H1 (cell line): ENCODE data around the gene MACROD1. TPM values are rescaled to one million over a fixed set of nuclear protein-coding genes. Genes with fewer than 3 reads are reported as not detected.

Source experiments
- CTCF ChIA-PET: fragments of 300-600 bp; sonication (Branson Sonifier 250); formaldehyde crosslinking; loops from one replicate; lab custom pipeline; 2021; ENCODE audit not compliant: partially characterized antibody; lab: Charles Lee
- POLR2A ChIA-PET: fragments of 300-600 bp; sonication (Branson Sonifier 250); formaldehyde crosslinking; loops from one replicate; lab custom pipeline; 2021; ENCODE audit warnings: inconsistent platforms; ENCODE audit not compliant: partially characterized antibody; lab: Charles Lee
- DNase-seq, 2 experiments: peaks; one replicate each; pipeline versions ENCODE4 v3.0.0 to v3.0.0-alpha.2; 2010 to 2022; ENCODE audit warnings: low spot score in 2 of 2, low read depth in 1 of 2, mixed read lengths in 1 of 2
- FAIRE-seq: peaks from 2 replicates; lab custom pipeline; 2011; peaks lifted over from hg19 to GRCh38; lab: Jason Lieb, UNC
- H2AFZ ChIP-seq: 2 replicates; pipeline ENCODE4 v1.8.1; 2012; ENCODE audit warnings: low read length, inconsistent platforms
- H2AK5ac ChIP-seq: 2 replicates; pipeline ENCODE4 v1.6.1; 2013; ENCODE audit warnings: low read depth, low read length
- H2BK120ac ChIP-seq: replicated peaks from 2 replicates; pipeline ENCODE3; 2013; ENCODE audit warnings: low read depth, low read length, inconsistent platforms
- H2BK12ac ChIP-seq: 2 replicates; pipeline ENCODE4 v1.6.1; 2013; ENCODE audit warnings: low read depth, low read length
- H2BK15ac ChIP-seq: 2 replicates; pipeline ENCODE4 v1.6.1; 2013; ENCODE audit warnings: low read length
- H2BK20ac ChIP-seq: 2 replicates; pipeline ENCODE4 v1.6.1; 2013; ENCODE audit warnings: low read length
- H2BK5ac ChIP-seq: 2 replicates; pipeline ENCODE4 v1.6.1; 2013; ENCODE audit warnings: low read depth, low read length
- H3K14ac ChIP-seq: 2 replicates; pipeline ENCODE4 v1.6.1; 2013; ENCODE audit warnings: inconsistent platforms; ENCODE audit not compliant: insufficient read length
- H3K18ac ChIP-seq: 2 replicates; pipeline ENCODE4 v1.6.1; 2013; ENCODE audit warnings: low read length; ENCODE audit errors: extremely low read depth
- H3K23ac ChIP-seq: 2 replicates; pipeline ENCODE4 v1.6.1; 2013; ENCODE audit warnings: inconsistent platforms; ENCODE audit not compliant: insufficient read length
- H3K23me2 ChIP-seq: 2 replicates; pipeline ENCODE4 v1.6.1; 2013; ENCODE audit warnings: low read depth, low read length
- H3K27ac ChIP-seq: 2 replicates; pipeline ENCODE4 v1.6.1; 2011; ENCODE audit warnings: low read depth, low read length, inconsistent platforms
- H3K27me3 ChIP-seq, 4 experiments: replicated peaks in 1 of 4; 1 replicate in 1 of 4; 2 replicates in 3 of 4; pipeline versions ENCODE4 v1.6.1 to v1.8.1; 2011 to 2013; ENCODE audit warnings: low read length in 3 of 4, mild to moderate bottlenecking in 3 of 4, inconsistent platforms in 2 of 4, mixed read lengths in 2 of 4, moderate library complexity in 1 of 4; ENCODE audit not compliant: control insufficient read depth in 3 of 4, insufficient read depth in 3 of 4; ENCODE audit errors: extremely low read depth in 1 of 4
- H3K36me3 ChIP-seq, 4 experiments: 2 replicates each; pipeline versions ENCODE4 v1.6.1 to v1.8.1; 2011 to 2013; ENCODE audit warnings: mild to moderate bottlenecking in 4 of 4, low read length in 3 of 4, moderate library complexity in 2 of 4, control low read depth in 1 of 4, inconsistent platforms in 1 of 4; ENCODE audit not compliant: insufficient read depth in 4 of 4, control insufficient read depth in 2 of 4
- H3K4ac ChIP-seq: replicated peaks from 2 replicates; pipeline ENCODE3; 2013; ENCODE audit warnings: low read length, low read depth, mixed read lengths, inconsistent platforms; ENCODE audit not compliant: insufficient read length
- H3K4me1 ChIP-seq, 4 experiments: replicated peaks in 1 of 4; 1 replicate in 1 of 4; 2 replicates in 3 of 4; pipeline versions ENCODE4 v1.6.1 to v1.8.1; 2011 to 2013; ENCODE audit warnings: low read length in 3 of 4, inconsistent platforms in 2 of 4, mixed read lengths in 1 of 4; ENCODE audit not compliant: insufficient read depth in 4 of 4, control insufficient read depth in 3 of 4
- H3K4me2 ChIP-seq, 2 experiments: 2 replicates each; pipeline versions ENCODE4 v1.6.1 to v1.8.1; 2011 to 2013; ENCODE audit warnings: low read depth in 2 of 2, low read length in 2 of 2, control low read depth in 1 of 2, inconsistent platforms in 1 of 2, mild to moderate bottlenecking in 1 of 2; ENCODE audit not compliant: insufficient read depth in 1 of 2
- H3K4me3 ChIP-seq, 4 experiments: fragments of 200-600, 300-600 bp in 1 of 4; sonication (generic), shearing (Covaris generic), sonication (Bioruptor Twin) in 1 of 4; 2 replicates each; pipeline versions ENCODE4 v1.5.1 to v1.8.1; 2011 to 2016; ENCODE audit warnings: low read length in 4 of 4, low read depth in 3 of 4, control low read depth in 2 of 4, inconsistent platforms in 2 of 4, mild to moderate bottlenecking in 2 of 4, mixed read lengths in 1 of 4, moderate library complexity in 1 of 4; ENCODE audit not compliant: insufficient read depth in 2 of 4; ENCODE audit errors: extremely low read depth in 1 of 4
- H3K56ac ChIP-seq: replicated peaks from 2 replicates; pipeline ENCODE3; 2013; ENCODE audit warnings: low read depth, mild to moderate bottlenecking, mixed read lengths, low read length, inconsistent platforms; ENCODE audit not compliant: insufficient read length
- H3K79me1 ChIP-seq: 2 replicates; pipeline ENCODE4 v1.6.1; 2013; ENCODE audit warnings: low read depth, low read length, control low read depth
- H3K79me2 ChIP-seq, 2 experiments: 2 replicates each; pipeline versions ENCODE4 v1.6.1 to v1.8.1; 2012 to 2013; ENCODE audit warnings: low read length in 2 of 2, mild to moderate bottlenecking in 2 of 2, inconsistent platforms in 1 of 2; ENCODE audit not compliant: insufficient read depth in 2 of 2, control insufficient read depth in 1 of 2
- H3K9ac ChIP-seq, 4 experiments: replicated peaks in 1 of 4; 1 replicate in 1 of 4; 2 replicates in 3 of 4; pipeline versions ENCODE4 v1.6.1 to v1.8.1; 2011 to 2013; ENCODE audit warnings: low read depth in 3 of 4, low read length in 3 of 4, control low read depth in 2 of 4, mild to moderate bottlenecking in 2 of 4, moderate library complexity in 2 of 4, inconsistent platforms in 1 of 4; ENCODE audit errors: extremely low read depth in 1 of 4
- H3K9me3 ChIP-seq, 2 experiments: 2 replicates each; pipeline versions ENCODE4 v1.6.1 to v1.8.1; 2012 to 2013; ENCODE audit warnings: mild to moderate bottlenecking in 2 of 2, moderate library complexity in 2 of 2, control low read depth in 1 of 2, inconsistent platforms in 1 of 2, low read depth in 1 of 2, low read length in 1 of 2, mixed read lengths in 1 of 2; ENCODE audit not compliant: insufficient read depth in 2 of 2
- H4K20me1 ChIP-seq, 2 experiments: replicated peaks in 1 of 2; 2 replicates each; pipeline versions ENCODE3 to v1.8.1; 2011 to 2013; ENCODE audit warnings: inconsistent platforms in 2 of 2, low read length in 2 of 2, mild to moderate bottlenecking in 1 of 2; ENCODE audit not compliant: insufficient read depth in 2 of 2, control insufficient read depth in 1 of 2
- H4K5ac ChIP-seq: 2 replicates; pipeline ENCODE4 v1.6.1; 2013; ENCODE audit warnings: low read length, low read depth, mixed read lengths, inconsistent platforms; ENCODE audit not compliant: insufficient read length
- H4K8ac ChIP-seq: 2 replicates; pipeline ENCODE4 v1.8.0; 2013; ENCODE audit warnings: mild to moderate bottlenecking, moderate library complexity, low read length, inconsistent platforms; ENCODE audit not compliant: insufficient read depth; ENCODE audit errors: extremely low read depth
- H4K91ac ChIP-seq: replicated peaks from 2 replicates; pipeline ENCODE3; 2013; ENCODE audit warnings: low read length, mixed read lengths, inconsistent platforms; ENCODE audit not compliant: insufficient read length
- CHD2 ChIP-seq: IDR thresholded peaks from 2 replicates; pipeline ENCODE4 v1.6.1; 2012; ENCODE audit warnings: low read length, improper control_type of control experiment
- NRF1 ChIP-seq: IDR thresholded peaks from 2 replicates; pipeline ENCODE4 v1.6.1; 2011; ENCODE audit warnings: mild to moderate bottlenecking, low read depth, low read length, improper control_type of control experiment
- WGBS, 2 experiments: shearing (Covaris generic) in 1 of 2; methylation state at CpG; one replicate each; pipeline versions ENCODE4 v1.1.6 to v1.1.7; 2013 to 2015; ENCODE audit warnings: low lambda C conversion rate in 2 of 2, mixed read lengths in 2 of 2, inconsistent platforms in 1 of 2, low coverage in 1 of 2, missing lambda C conversion rate in 1 of 2; ENCODE audit not compliant: insufficient replicate concordance in 2 of 2, insufficient coverage in 1 of 2, insufficient read length in 1 of 2; ENCODE audit errors: extremely low coverage in 1 of 2, missing lambda C conversion rate in 1 of 2; 5-methylcytosine and 5-hydroxymethylcytosine counted together
- polyA plus RNA-seq, 7 experiments: library from polyadenylated mRNA; depleted of rRNA in 3 of 7; stranded (reverse) in 5 of 7; unstranded in 2 of 7; fragments of >200 nt in 5 of 7; fragments of 200-250 nt in 2 of 7; gene quantifications; 1 replicate in 5 of 7; 2 replicates in 1 of 7; 4 replicates in 1 of 7; pipeline versions ENCODE4 v1.2.1 to v1.2.3, GENCODE V29; 2011 to 2013; ENCODE audit warnings: missing spikeins in 2 of 7, mixed read lengths in 2 of 7
- total RNA-seq: library from RNA; stranded (reverse); fragmentation: NEBNext Ultra II Directional; extraction: Animal tissue kit (Norgen Biotek cat#: 25700); gene quantifications from 2 replicates; pipeline ENCODE4 v1.2.1, GENCODE V29; 2021

MACROD1 gene
- total and polyA plus RNA-seq, 2 of the 8 experiments (the other 6 are each of a cell fraction or from before 2014, with no cell fraction given), result 19.5 to 34.1 TPM

DNA sequence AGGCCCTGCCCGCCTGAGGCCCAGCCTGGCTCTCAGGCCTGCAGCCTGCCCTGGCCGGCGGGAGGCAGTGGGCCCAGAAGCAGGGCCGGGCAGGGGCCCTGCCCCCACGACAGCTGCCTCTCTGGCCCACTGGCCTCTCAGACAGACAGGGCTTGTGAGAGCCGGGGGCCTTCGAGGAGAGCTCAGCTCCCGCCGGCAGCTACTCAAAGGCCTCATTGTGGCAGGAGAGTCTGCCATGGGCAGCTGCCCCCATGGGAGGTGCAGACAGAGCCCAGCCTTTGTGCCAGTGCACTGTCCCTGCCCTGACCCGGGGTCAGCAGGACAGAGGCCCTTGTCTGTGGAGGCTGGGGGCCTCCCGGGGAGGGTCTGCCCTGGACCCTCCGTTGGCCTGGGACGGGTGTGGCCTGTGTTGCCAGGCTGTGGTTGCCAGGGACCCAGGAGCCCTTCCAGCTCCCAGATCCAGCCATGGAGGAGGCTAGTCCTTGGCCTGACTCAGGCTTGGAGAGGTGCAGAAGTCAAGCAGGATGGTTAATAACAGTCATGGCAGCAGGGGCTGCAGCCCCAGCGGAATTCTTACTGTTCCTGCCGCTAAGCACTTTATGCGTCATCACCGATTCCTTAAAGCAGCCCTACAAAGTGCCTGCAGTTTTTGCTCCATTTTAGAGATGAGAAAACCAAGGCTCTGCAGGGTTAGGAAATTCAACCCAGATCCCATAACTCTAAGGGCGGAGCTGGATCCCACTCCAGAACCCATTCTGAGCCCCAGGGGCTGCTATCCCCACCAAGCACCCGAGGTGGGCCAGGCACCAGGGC lies 117.7 kb downstream of the MACROD1 start:
- 0 out of 2 replicates have a peak, but pooled peaks cover 2% of the 10 kb centered on the region for H3K23me2 ChIP-seq
- no peak overlapping the region for H3K4ac ChIP-seq
- no peak overlapping the region for H2BK12ac ChIP-seq
- H3K36me3 ChIP-seq, result no peaks in the 10 kb centered on the region
- no peak overlapping the region for H2BK5ac ChIP-seq
- H2BK20ac ChIP-seq, result no peak overlapping the region
- no peak overlapping the region for H3K56ac ChIP-seq
- H3K27ac ChIP-seq, result no peak overlapping the region
- H3K9ac ChIP-seq, result no peak overlapping the region
- TF ChIP-seq NRF1 (no peak), CHD2 (no peak)
- ChIA-PET POLR2A (interaction anchor here (0.9 kb wide), 1 partner anchor 57 kb away, joined by 3 read pairs; no protein-coding TSS in a partner anchor), CTCF (interaction anchor here (0.6 to 7.7 kb wide), 7 partner anchors 7 to 101 kb away, joined by 3 to 42 read pairs (median 4); no protein-coding TSS in a partner anchor)
- no peak overlapping the region for H3K14ac ChIP-seq
- no peak overlapping the region for H4K5ac ChIP-seq
- no peak overlapping the region for H2AFZ ChIP-seq
- no peaks in the 10 kb centered on the region for H3K9me3 ChIP-seq
- peaks cover 2 to 10% (median 7%) of the 10 kb centered on the region in 4 experiments for H3K4me1 ChIP-seq
- FAIRE-seq, result no peak
- WGBS, 2 experiments, result 93% methylated on average over 15 of the region's 19 CpGs; no CpG with 5 or more reads in 1 of the 2 experiments
- H2AK5ac ChIP-seq, result no peak overlapping the region; the same call in 1 of the 2 replicates
- no peak for DNase-seq
- no peak overlapping the region for H3K4me3 ChIP-seq
- H4K91ac ChIP-seq, result no peak overlapping the region
- no peak overlapping the region for H3K4me2 ChIP-seq
- H3K79me1 ChIP-seq, result peaks cover 2% of the 10 kb centered on the region; the same call in 1 of the 2 replicates
- H2BK120ac ChIP-seq, result no peak overlapping the region
- no peaks in the 10 kb centered on the region for H3K79me2 ChIP-seq
- H3K18ac ChIP-seq, result no peak overlapping the region
- H4K20me1 ChIP-seq, result peaks cover 9 to 11% of the 10 kb centered on the region in 2 experiments
- peaks cover 1 to 68% (median 43%) of the 10 kb centered on the region in 4 experiments for H3K27me3 ChIP-seq
- no peak overlapping the region for H2BK15ac ChIP-seq
- H3K23ac ChIP-seq, result no peak overlapping the region
- H4K8ac ChIP-seq, result no peak overlapping the region
